HG02763 (cell line): Measurements from ENCODE around the gene ADAMTSL5.
"Not testable (repeated sequence)": the region's sequence is repeated elsewhere in the genome, so short reads cannot be mapped to it uniquely, and the experiment has no call there.

ENCODE experiments used
- ATAC-seq: cut with Tn5 transposase; IDR thresholded peaks from one replicate; pipeline ENCODE4 v1.9.1; 2021; ENCODE audit warnings: mild to moderate bottlenecking, moderate library complexity; ENCODE audit not compliant: unreplicated experiment

The ADAMTSL5 gene

GRCh38 chr19:1531587-1531986, 18.8 kb upstream of the ADAMTSL5 start:
- ATAC-seq: no peak

GRCh38 chr19:1530856-1531255, 18.0 kb upstream of the ADAMTSL5 start:
- not testable (repeated sequence) for ATAC-seq

- no peak for ATAC-seq
These were observed 16.6 kb upstream of the ADAMTSL5 start for GRCh38 chr19:1529430-1529816.

GRCh38 chr19:1528596-1529429, 16.0 kb upstream of the ADAMTSL5 start:
- no peak for ATAC-seq

GRCh38 chr19:1527650-1528309, 15.0 kb upstream of the ADAMTSL5 start:
- ATAC-seq: no peak

- ATAC-seq: no peak
These were observed 14.3 kb upstream of the ADAMTSL5 start for GRCh38 chr19:1526979-1527649.

- no peak for ATAC-seq
These were observed 13.4 kb upstream of the ADAMTSL5 start for GRCh38 chr19:1526066-1526778.

- no peak for ATAC-seq
These were observed 12.5 kb upstream of the ADAMTSL5 start for GRCh38 chr19:1525343-1525742.

GRCh38 chr19:1524972-1525325, 12.1 kb upstream of the ADAMTSL5 start:
- no peak for ATAC-seq

GRCh38 chr19:1524287-1524971, 11.6 kb upstream of the ADAMTSL5 start:
- ATAC-seq: no peak

- no peak for ATAC-seq
These were observed 10.8 kb upstream of the ADAMTSL5 start, which contains the start of gene PLK5 for GRCh38 chr19:1523412-1524286. PLK5 (plus strand) TSS chr19:1524077; CDS start chr19:1526997, 2,920 bp downstream.

GRCh38 chr19:1522838-1523237, 10.0 kb upstream of the ADAMTSL5 start:
- no peak for ATAC-seq

- ATAC-seq: no peak
These were observed 9.2 kb upstream of the ADAMTSL5 start for GRCh38 chr19:1522061-1522460.

- no peak for ATAC-seq
These were observed 8.8 kb upstream of the ADAMTSL5 start for GRCh38 chr19:1521636-1522035.

GRCh38 chr19:1520203-1520780, 7.5 kb upstream of the ADAMTSL5 start:
- no peak for ATAC-seq

- not testable (repeated sequence) for ATAC-seq
These were observed 7.0 kb upstream of the ADAMTSL5 start for GRCh38 chr19:1519802-1520201.

GRCh38 chr19:1518471-1518870, 5.7 kb upstream of the ADAMTSL5 start:
- ATAC-seq: no peak

GRCh38 chr19:1516395-1516753, 3.6 kb upstream of the ADAMTSL5 start:
- no peak for ATAC-seq

GRCh38 chr19:1514986-1515721, 2.3 kb upstream of the ADAMTSL5 start:
- ATAC-seq: no peak
